ENCODE data around the gene CUTA.

The CUTA gene
- 71.1 to 86.2 (median 82.1) reads per million in 4 donors for total RNA-seq

GRCh38 chr6:33417903-33418689 lies at the start of gene CUTA:
CUTA (minus strand) TSS chr6:33418107; CDS start chr6:33418000, 107 bp downstream.
- peak; percentile 99 to 100 (median 99) for DNase-seq

- no peak for DNase-seq
These were observed 49.2 kb upstream of the CUTA start for GRCh38 chr6:33467091-33467490.

- no peak for DNase-seq
These were observed 48.3 kb upstream of the CUTA start for GRCh38 chr6:33466075-33466735.

GRCh38 chr6:33459226-33459625 lies 41.3 kb upstream of the CUTA start:
- no peak for DNase-seq

GRCh38 chr6:33458676-33459075 lies 40.8 kb upstream of the CUTA start:
- DNase-seq: no peak

- DNase-seq: no peak
These were observed 38.2 kb upstream of the CUTA start for GRCh38 chr6:33456156-33456555.

GRCh38 chr6:33455051-33455450 lies 37.1 kb upstream of the CUTA start:
- no peak for DNase-seq

GRCh38 chr6:33454009-33454946 lies 36.4 kb upstream of the CUTA start, which contains the start of gene ZBTB9:
ZBTB9 (plus strand) TSS chr6:33454576; CDS start chr6:33455101, 525 bp downstream.
- DNase-seq: peak; percentile 92 to 96 (median 92)

- no peak for DNase-seq
These were observed 35.6 kb upstream of the CUTA start for GRCh38 chr6:33453393-33454008.

- no peak for DNase-seq
These were observed 34.6 kb upstream of the CUTA start for GRCh38 chr6:33452496-33452895.

GRCh38 chr6:33451606-33452005 lies 33.7 kb upstream of the CUTA start:
- DNase-seq: no peak

- no peak for DNase-seq
These were observed 32.5 kb upstream of the CUTA start for GRCh38 chr6:33450434-33450833.

- DNase-seq: no peak
These were observed 28.4 kb upstream of the CUTA start for GRCh38 chr6:33446356-33446755.

- DNase-seq: no peak
These were observed 27.3 kb upstream of the CUTA start for GRCh38 chr6:33445119-33445603.

- no peak for DNase-seq
These were observed 26.0 kb upstream of the CUTA start for GRCh38 chr6:33443619-33444504.

- DNase-seq: no peak
These were observed 25.1 kb upstream of the CUTA start for GRCh38 chr6:33443025-33443424.

GRCh38 chr6:33442283-33442682 lies 24.4 kb upstream of the CUTA start:
- DNase-seq: no peak

GRCh38 chr6:33441457-33441856 lies 23.6 kb upstream of the CUTA start:
- no peak for DNase-seq

- DNase-seq: no peak
These were observed 22.9 kb upstream of the CUTA start for GRCh38 chr6:33440649-33441309.

- DNase-seq: no peak
These were observed 22.2 kb upstream of the CUTA start for GRCh38 chr6:33439956-33440648.

All from T-helper 1 cell (primary cell).